8988T (cell line): Measurements from ENCODE around the gene OR2L8.

Source experiments
- DNase-seq: peaks from one replicate; pipeline ENCODE4 v3.0.0; 2011

OR2L8 gene

DNA sequence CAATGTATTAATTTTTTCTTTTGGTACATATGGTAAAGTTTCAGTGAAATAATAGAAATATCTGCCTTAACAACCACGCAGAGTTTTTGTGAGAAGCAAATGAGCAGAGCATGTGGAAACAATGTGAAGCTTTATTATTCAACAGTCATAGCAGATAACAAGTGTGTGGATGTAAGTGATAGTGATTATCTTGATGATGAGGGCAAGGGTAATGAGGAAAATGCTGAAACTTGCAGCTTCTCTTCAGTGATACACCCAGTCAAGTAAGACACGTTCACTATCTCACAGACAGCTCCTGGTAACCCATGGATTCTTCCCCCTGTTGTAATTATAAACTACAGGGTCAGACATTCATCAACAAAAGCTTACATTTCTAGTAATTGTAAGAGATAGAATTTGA is 50.2 kb downstream of the OR2L8 start:
- DNase-seq: no peak
